ENCODE results near the gene SLC4A1. TPM values are rescaled to one million over a fixed set of nuclear protein-coding genes. Genes with fewer than 3 reads are reported as not detected.
"Not testable (repeated sequence)": the region's sequence is repeated elsewhere in the genome, so short reads cannot be mapped to it uniquely, and the experiment has no call there.

Gene SLC4A1
- total and polyA plus RNA-seq, 11 donors: 0.03 to 3.3 (median 0.50) TPM; not detected in 2

DNA sequence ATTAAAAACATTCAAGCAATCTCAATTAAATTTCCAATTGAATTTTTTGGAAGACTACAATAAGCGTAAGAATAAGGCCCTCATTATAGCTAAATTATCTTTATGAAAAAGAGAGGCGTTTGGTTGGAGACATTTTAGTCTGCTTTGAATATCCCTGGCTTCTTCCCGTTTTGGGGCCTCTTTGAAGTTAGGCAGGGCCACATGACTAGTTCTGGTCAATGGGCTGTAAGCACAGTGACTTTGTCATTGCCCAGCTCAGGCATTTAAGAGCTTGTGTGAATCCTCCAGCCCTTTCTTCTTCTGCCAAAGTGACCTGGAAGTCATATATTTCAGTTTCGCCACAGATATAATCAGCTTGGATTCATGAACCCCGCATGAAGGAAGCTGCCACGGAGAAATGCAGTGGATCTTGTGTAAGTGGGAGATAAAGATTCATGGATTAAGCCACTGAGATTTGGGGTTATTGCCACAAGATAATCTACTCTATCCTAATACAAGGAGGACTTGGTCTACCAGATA lies 26.8 kb downstream of the SLC4A1 start:
- no peak overlapping the region for H3K4me3 ChIP-seq
- DNase-seq: no peak
- no peak for ATAC-seq
- no peaks in the 10 kb centered on the region for H3K27me3 ChIP-seq
- WGBS, 4 donors: 75 to 84% (median 78%) methylated on average over 6 of the region's 6 CpGs
- peaks cover 0 to 8% (median under 1%) of the 10 kb centered on the region in 12 donors for H3K4me1 ChIP-seq
- no peak for TF ChIP-seq POLR2A (IDR thresholded peaks at IDR 0.05)
- TF ChIP-seq, protein P1, sequence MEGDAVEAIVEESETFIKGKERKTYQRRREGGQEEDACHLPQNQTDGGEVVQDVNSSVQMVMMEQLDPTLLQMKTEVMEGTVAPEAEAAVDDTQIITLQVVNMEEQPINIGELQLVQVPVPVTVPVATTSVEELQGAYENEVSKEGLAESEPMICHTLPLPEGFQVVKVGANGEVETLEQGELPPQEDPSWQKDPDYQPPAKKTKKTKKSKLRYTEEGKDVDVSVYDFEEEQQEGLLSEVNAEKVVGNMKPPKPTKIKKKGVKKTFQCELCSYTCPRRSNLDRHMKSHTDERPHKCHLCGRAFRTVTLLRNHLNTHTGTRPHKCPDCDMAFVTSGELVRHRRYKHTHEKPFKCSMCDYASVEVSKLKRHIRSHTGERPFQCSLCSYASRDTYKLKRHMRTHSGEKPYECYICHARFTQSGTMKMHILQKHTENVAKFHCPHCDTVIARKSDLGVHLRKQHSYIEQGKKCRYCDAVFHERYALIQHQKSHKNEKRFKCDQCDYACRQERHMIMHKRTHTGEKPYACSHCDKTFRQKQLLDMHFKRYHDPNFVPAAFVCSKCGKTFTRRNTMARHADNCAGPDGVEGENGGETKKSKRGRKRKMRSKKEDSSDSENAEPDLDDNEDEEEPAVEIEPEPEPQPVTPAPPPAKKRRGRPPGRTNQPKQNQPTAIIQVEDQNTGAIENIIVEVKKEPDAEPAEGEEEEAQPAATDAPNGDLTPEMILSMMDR (IDR thresholded peaks at IDR 0.05): no peak
- no peaks in the 10 kb centered on the region for H3K9me3 ChIP-seq
- intact Hi-C loops (cut with DNase I): no loop called here
- no peaks in the 10 kb centered on the region for H3K36me3 ChIP-seq
- H3K27ac ChIP-seq: no peak overlapping the region

DNA sequence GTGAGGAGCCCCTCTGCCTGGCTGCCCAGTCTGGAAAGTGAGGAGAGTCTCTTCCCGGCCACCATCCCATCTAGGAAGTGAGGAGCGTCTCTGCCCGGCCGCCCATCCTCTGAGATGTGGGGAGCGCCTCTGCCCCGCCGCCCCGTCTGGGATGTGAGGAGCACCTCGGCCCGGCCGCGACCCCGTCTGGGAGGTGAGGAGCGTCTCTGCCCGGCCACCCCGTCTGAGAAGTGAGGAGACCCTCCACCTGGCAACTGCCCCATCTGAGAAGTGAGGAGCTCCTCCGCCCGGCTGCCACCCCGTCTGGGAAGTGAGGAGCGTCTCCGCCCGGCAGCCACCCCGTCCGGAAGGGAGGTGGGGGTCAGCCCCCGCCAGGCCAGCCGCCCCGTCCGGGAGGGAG lies 30.0 kb downstream of the SLC4A1 start:
- intact Hi-C loops (cut with DNase I); H3K27me3 ChIP-seq; H3K36me3 ChIP-seq; DNase-seq; H3K4me3 ChIP-seq; H3K27ac ChIP-seq; H3K9me3 ChIP-seq; ATAC-seq: not testable (repeated sequence)
- WGBS, 4 donors: 89 to 96% (median 91%) methylated on average over 10 to 26 of the region's 28 CpGs
- H3K4me1 ChIP-seq: peaks cover 0 to 14% (median 0%) of the 10 kb centered on the region in 12 donors

DNA sequence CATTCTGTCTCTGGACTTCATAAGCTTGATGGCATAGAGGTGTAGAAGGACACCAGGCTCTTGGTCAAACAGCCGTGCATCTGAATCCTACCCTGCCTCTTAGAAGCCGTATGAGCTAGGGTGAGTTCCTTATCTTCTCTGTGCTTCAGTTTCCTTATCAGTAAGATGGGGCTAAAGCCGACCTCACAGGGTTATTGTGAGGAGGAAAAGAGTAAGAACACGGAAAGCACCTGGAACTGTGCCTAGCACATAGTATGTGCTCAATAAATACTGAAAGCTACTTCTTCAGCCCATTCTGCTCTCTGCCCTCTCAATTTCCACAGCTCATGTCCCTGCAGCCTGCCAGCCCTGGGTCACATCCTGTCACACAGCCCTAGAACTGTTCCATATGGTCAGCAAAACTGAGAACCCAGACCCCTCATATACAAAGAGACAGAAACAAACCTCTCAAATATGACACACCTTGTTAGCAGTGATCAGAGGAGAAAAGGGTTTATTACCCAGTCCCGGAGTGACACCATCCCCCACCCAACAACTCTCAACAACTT lies 31.4 kb downstream of the SLC4A1 start:
- Histone ChIP-seq H3K27me3 (no peaks in the 10 kb centered on the region), H3K9me3 (no peaks in the 10 kb centered on the region), H3K36me3 (no peaks in the 10 kb centered on the region), H3K4me3 (no peak overlapping the region), H3K4me1 (peaks cover 0 to 14% (median 0%) of the 10 kb centered on the region in 12 donors), H3K27ac (no peak overlapping the region)
- 60 to 70% (median 67%) methylated on average over 5 of the region's 5 CpGs for WGBS, 4 donors
- TF ChIP-seq POLR2A (IDR thresholded peaks at IDR 0.05): no peak
- TF ChIP-seq, protein P1 (IDR thresholded peaks at IDR 0.05): no peak
- no peak for DNase-seq
- no peak for ATAC-seq
- intact Hi-C loops (cut with DNase I): no loop called here

DNA sequence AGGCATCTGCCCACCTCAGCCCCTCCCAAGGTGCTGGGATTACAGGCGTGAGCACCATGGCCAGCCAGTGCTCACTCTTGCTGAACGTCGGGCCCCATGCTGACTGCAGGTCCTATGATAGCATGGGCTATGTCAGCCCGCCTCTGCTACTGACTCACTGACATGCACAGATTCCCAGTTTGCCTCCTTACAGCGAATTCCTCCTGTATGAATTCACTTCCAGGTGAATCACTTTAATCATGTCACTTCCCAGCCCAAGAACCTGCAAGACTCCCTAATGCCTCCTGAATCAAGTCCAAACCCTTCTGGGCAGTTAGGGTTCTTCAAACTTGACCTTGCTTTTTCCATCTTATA lies 32.4 kb downstream of the SLC4A1 start:
- peak overlapping the region in 1 of 12 donors; percentile 29 for H3K27ac ChIP-seq
- peaks cover 0 to 15% (median 0%) of the 10 kb centered on the region in 12 donors for H3K4me1 ChIP-seq
- no peaks in the 10 kb centered on the region for H3K36me3 ChIP-seq
- DNase-seq: no peak
- H3K4me3 ChIP-seq: no peak overlapping the region
- 78 to 91% (median 86%) methylated on average over 5 of the region's 5 CpGs for WGBS, 4 donors
- intact Hi-C loops (cut with DNase I): no loop called here
- H3K27me3 ChIP-seq: no peaks in the 10 kb centered on the region
- H3K9me3 ChIP-seq: no peaks in the 10 kb centered on the region
- TF ChIP-seq POLR2A (IDR thresholded peaks at IDR 0.05): no peak
- TF ChIP-seq, protein P1 (IDR thresholded peaks at IDR 0.05): no peak
- ATAC-seq: no peak

DNA sequence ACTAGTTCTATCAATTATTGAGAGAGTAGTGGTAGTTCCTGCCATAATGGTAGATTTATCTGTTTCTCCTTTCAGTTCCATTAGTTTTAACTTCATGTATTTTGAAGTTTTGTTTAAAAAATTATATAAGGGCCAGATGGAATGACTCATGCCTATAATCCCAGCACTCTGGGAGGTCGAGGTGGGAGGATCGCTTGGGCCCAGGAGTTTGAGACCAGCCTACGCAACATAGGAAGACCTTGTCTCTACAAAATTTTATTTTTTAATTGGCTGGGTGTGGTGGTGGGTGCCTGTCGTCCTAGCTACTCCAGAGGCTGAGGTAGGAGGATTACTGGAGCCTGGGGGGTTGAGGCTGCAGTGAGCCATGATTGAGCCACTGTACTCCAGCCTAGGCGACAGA lies 34.4 kb downstream of the SLC4A1 start:
- Histone ChIP-seq H3K27ac (no peak overlapping the region), H3K4me1 (peaks cover 0 to 25% (median 0%) of the 10 kb centered on the region in 12 donors), H3K27me3 (no peaks in the 10 kb centered on the region), H3K36me3 (no peaks in the 10 kb centered on the region), H3K9me3 (no peaks in the 10 kb centered on the region), H3K4me3 (no peak overlapping the region)
- ATAC-seq (no peak), DNase-seq (no peak)
- WGBS, 4 donors: 88 to 94% (median 89%) methylated on average over 5 of the region's 5 CpGs
- intact Hi-C loops (cut with DNase I): no loop called here
- TF ChIP-seq POLR2A (IDR thresholded peaks at IDR 0.05): no peak
- TF ChIP-seq, protein P1 (IDR thresholded peaks at IDR 0.05): no peak

Measured in heart left ventricle (tissue), 16 donors.